ENCODE results near the gene GPR108. TPM values are rescaled to one million over a fixed set of nuclear protein-coding genes. Genes with fewer than 3 reads are reported as not detected.

GPR108 gene
- total RNA-seq, 2 donors from 2014 or later, result 61.4 to 67.2 TPM

GRCh38 chr19:6744381-6745301 lies 7.3 kb upstream of the GPR108 start:
- Mint-ChIP-seq H3K27me3 (ENCODE audit: insufficient read depth) (no peaks in the 10 kb centered on the region), H3K9me3 (no peaks in the 10 kb centered on the region), H3K4me3 (no peak overlapping the region), H3K27ac (peak overlapping the region; percentile 77), H3K36me3 (ENCODE audit: low read depth) (peaks cover 68% of the 10 kb centered on the region), H3K4me1 (peaks cover 27% of the 10 kb centered on the region)
- peak overlapping the region; percentile 61 for H3K27ac ChIP-seq (ENCODE audit: low read depth, low read length)
- no peaks in the 10 kb centered on the region for H3K27me3 ChIP-seq (ENCODE audit: control insufficient read depth, insufficient read depth, low read length, poor library complexity, severe bottlenecking)
- H3K9ac ChIP-seq (ENCODE audit: extremely low read depth, low read length, poor library complexity, severe bottlenecking), result no peak overlapping the region
- 83 to 91% methylated on average over 21 to 41 of the region's 41 CpGs for WGBS, 2 experiments (ENCODE audit: insufficient coverage in 1 of 2, insufficient read length in 1 of 2)
- H3K9me3 ChIP-seq (ENCODE audit: control insufficient read depth, low read length), result no peaks in the 10 kb centered on the region
- DNase-seq, result no peak
- peak overlapping the region; percentile 39 for H3K4me3 ChIP-seq (ENCODE audit: low read length)
- H3K36me3 ChIP-seq (ENCODE audit: control insufficient read depth, insufficient read depth, low read length), result peaks cover 82% of the 10 kb centered on the region
- H3K4me1 ChIP-seq (ENCODE audit: control insufficient read depth, insufficient read depth, low read length), result peaks cover 3% of the 10 kb centered on the region
- TF ChIP-seq, protein P1, sequence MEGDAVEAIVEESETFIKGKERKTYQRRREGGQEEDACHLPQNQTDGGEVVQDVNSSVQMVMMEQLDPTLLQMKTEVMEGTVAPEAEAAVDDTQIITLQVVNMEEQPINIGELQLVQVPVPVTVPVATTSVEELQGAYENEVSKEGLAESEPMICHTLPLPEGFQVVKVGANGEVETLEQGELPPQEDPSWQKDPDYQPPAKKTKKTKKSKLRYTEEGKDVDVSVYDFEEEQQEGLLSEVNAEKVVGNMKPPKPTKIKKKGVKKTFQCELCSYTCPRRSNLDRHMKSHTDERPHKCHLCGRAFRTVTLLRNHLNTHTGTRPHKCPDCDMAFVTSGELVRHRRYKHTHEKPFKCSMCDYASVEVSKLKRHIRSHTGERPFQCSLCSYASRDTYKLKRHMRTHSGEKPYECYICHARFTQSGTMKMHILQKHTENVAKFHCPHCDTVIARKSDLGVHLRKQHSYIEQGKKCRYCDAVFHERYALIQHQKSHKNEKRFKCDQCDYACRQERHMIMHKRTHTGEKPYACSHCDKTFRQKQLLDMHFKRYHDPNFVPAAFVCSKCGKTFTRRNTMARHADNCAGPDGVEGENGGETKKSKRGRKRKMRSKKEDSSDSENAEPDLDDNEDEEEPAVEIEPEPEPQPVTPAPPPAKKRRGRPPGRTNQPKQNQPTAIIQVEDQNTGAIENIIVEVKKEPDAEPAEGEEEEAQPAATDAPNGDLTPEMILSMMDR (conservative IDR thresholded peaks at IDR 0.05), result no peak

DNA sequence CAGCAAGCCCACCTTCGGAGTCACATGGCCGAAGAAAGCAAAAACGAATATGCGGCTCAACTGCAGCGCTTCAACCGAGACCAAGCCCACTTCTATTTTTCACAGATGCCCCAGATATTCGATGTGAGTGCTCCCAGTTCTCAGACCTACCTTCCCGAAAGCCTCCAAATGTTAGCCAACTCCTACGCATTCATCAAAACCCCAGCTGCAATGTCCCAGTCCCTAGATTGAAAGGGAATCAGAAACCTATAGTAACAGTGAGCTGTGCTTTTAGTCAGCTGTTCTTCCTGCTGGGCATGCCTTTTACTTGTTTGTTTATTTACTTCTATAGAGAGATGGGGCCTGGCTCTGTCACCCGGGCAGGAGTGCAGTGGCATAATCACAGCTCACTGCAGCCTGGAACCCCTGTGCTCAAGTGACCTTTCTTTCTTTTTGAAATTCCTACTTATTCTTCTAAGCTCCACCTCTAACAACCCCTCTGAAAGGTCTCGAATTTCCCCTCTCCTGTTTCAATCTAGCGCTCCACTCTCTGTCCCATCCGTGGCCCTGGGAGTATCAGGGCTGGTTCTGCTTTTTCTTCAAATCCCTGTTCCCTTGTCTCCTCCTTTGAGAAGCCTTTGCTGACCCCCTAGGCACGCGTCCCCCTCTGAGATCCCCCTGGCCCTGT lies 6.5 kb upstream of the GPR108 start:
- Mint-ChIP-seq H3K4me3 (no peak overlapping the region), H3K36me3 (ENCODE audit: low read depth) (peaks cover 60% of the 10 kb centered on the region), H3K4me1 (peaks cover 28% of the 10 kb centered on the region), H3K9me3 (no peaks in the 10 kb centered on the region), H3K27me3 (ENCODE audit: insufficient read depth) (no peaks in the 10 kb centered on the region), H3K27ac (peak overlapping the region; percentile 77)
- Histone ChIP-seq H3K4me3 (ENCODE audit: low read length) (peak overlapping the region; percentile 39), H3K36me3 (ENCODE audit: control insufficient read depth, insufficient read depth, low read length) (peaks cover 74% of the 10 kb centered on the region), H3K9me3 (ENCODE audit: control insufficient read depth, low read length) (no peaks in the 10 kb centered on the region), H3K9ac (ENCODE audit: extremely low read depth, low read length, poor library complexity, severe bottlenecking) (no peak overlapping the region), H3K27me3 (ENCODE audit: control insufficient read depth, insufficient read depth, low read length, poor library complexity, severe bottlenecking) (no peaks in the 10 kb centered on the region), H3K4me1 (ENCODE audit: control insufficient read depth, insufficient read depth, low read length) (peaks cover 3% of the 10 kb centered on the region), H3K27ac (ENCODE audit: low read depth, low read length) (peak overlapping the region; percentile 61)
- no peak for DNase-seq
- WGBS, 2 experiments (ENCODE audit: insufficient coverage in 1 of 2, insufficient read length in 1 of 2), result 55 to 84% methylated on average over 12 to 15 of the region's 15 CpGs
- TF ChIP-seq, protein P1 (conservative IDR thresholded peaks at IDR 0.05), result no peak

DNA sequence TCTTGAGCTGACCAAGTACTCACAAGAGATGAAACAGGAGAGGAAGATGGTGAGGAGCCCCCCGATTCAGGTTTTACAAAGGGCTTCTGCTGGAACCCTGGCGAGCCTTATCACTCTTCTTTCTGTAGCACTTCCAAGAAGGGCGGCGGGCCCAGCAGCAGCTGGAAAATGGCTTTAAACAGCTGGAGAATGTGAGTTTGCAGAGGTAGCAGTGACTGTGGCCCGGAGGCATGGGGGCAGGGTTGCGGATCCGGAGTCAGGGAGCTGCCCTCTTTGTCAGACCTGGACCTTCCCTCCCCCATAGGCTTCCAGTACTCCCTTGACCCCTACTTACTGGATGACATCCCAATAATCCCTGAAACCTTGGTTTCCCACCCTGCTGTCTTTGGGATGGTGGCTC lies 5.7 kb upstream of the GPR108 start:
- Histone ChIP-seq H3K4me3 (ENCODE audit: low read length) (peak overlapping the region; percentile 39), H3K36me3 (ENCODE audit: control insufficient read depth, insufficient read depth, low read length) (peaks cover 67% of the 10 kb centered on the region), H3K27ac (ENCODE audit: low read depth, low read length) (peak overlapping the region; percentile 30), H3K9me3 (ENCODE audit: control insufficient read depth, low read length) (no peaks in the 10 kb centered on the region), H3K4me1 (ENCODE audit: control insufficient read depth, insufficient read depth, low read length) (peaks cover 3% of the 10 kb centered on the region), H3K27me3 (ENCODE audit: control insufficient read depth, insufficient read depth, low read length, poor library complexity, severe bottlenecking) (no peaks in the 10 kb centered on the region), H3K9ac (ENCODE audit: extremely low read depth, low read length, poor library complexity, severe bottlenecking) (no peak overlapping the region)
- TF ChIP-seq, protein P1 (conservative IDR thresholded peaks at IDR 0.05), result no peak
- no peak for DNase-seq
- Mint-ChIP-seq H3K27ac (peak overlapping the region; percentile 16), H3K27me3 (ENCODE audit: insufficient read depth) (no peaks in the 10 kb centered on the region), H3K36me3 (ENCODE audit: low read depth) (peaks cover 52% of the 10 kb centered on the region), H3K4me3 (peak overlapping the region; percentile 90), H3K9me3 (no peaks in the 10 kb centered on the region), H3K4me1 (peaks cover 35% of the 10 kb centered on the region)
- WGBS, 2 experiments (ENCODE audit: insufficient coverage in 1 of 2, insufficient read length in 1 of 2), result 74 to 88% methylated on average over 3 to 7 of the region's 7 CpGs
